Measurements from ENCODE around the gene CUEDC1. TPM values are rescaled to one million over a fixed set of nuclear protein-coding genes. Genes with fewer than 3 reads are reported as not detected.

The CUEDC1 gene
- total and polyA plus RNA-seq, 2 donors (not counting 1 experiment from before 2014, with no cell fraction given): 0.57 TPM; not detected in 1

DNA sequence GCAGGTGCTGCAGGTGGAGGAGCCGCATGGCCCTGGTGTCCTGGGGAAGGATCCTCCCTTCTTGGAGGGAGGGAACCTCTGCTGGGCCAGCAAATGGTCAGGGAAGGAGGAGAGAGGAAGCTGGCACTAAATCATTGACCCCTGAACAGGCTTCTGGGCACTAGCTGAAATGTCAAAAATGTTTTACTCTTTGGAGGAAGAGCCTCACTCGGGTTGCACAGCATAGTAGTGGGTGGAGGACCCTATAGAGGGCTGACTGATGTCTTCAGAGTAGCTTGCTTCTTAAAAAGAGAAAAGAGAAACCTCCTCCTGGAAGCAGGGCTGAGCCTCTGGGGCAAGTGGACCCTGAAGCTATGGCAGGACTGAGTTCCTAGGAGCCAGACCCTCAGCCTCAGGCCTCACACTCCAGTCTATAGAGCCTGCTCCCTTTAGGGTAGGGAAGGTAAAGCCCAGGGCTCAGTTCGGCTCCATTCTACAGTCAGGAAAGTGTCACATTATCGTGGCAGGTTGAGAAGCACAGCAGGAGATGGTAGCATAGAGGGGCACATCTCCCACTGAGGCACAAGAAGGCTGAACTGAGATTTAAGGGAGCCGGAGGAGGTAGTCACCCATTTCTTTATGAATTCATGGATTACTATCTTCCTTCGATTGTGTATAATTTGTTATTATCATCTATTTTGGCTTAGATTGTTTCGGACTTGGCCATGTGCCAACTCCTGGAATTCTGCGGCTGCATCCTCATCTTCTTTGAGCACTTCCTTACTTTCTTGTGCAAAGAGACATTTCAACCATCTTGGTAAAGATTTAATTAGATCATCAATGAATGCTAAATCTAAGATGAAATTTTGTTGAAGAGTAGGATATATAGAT is 7.3 kb upstream of the CUEDC1 start:
- Histone ChIP-seq H3K36me3 (replicated peaks in 1 of 2; ENCODE audit: control extremely low read depth in 1 of 2, control insufficient read depth in 1 of 2, extremely low read depth in 1 of 2, insufficient read depth in 2 of 2, low read length in 1 of 2) (no peaks in the 10 kb centered on the region), H3K79me2 (ENCODE audit: control insufficient read depth, insufficient read depth, low read length) (no peaks in the 10 kb centered on the region), H4K20me1 (ENCODE audit: control insufficient read depth, insufficient read depth, low read length, poor library complexity, severe bottlenecking) (no peaks in the 10 kb centered on the region), H3K4me2 (replicated peaks; ENCODE audit: low read depth, low read length, poor library complexity, severe bottlenecking) (no peak overlapping the region), H3K4me3 (ENCODE audit: control extremely low read depth in 1 of 5, extremely low read depth in 1 of 5, insufficient read depth in 1 of 5, low read depth in 2 of 5, low read length in 4 of 5) (no peak overlapping the region), H3K4me1 (ENCODE audit: control insufficient read depth in 2 of 2, insufficient read depth in 2 of 2, low read length in 2 of 2) (no peaks in the 10 kb centered on the region), H2AFZ (ENCODE audit: insufficient read depth, low read depth, low read length, poor library complexity, severe bottlenecking) (no peak overlapping the region), H3K9me3 (ENCODE audit: control extremely low read depth in 1 of 3, control insufficient read depth in 2 of 3, insufficient read depth in 1 of 3, low read length in 2 of 3) (no peaks in the 10 kb centered on the region), H3K9ac (ENCODE audit: low read length) (no peak overlapping the region), H3K27ac (ENCODE audit: low read length in 2 of 2) (no peak overlapping the region), H3K27me3 (replicated peaks in 1 of 4; ENCODE audit: control extremely low read depth in 1 of 4, control insufficient read depth in 3 of 4, insufficient read depth in 4 of 4, low read length in 3 of 4) (peaks cover 0 to 59% (median 20%) of the 10 kb centered on the region in 4 experiments)
- WGBS (ENCODE audit: insufficient coverage): 93% methylated on average over 2 of the region's 8 CpGs
- DNase-seq (no peak), ATAC-seq (ENCODE audit: low read depth) (no peak)
- POLR2A ChIA-PET: no interaction called here
- Mint-ChIP-seq H3K4me1 (peaks cover under 1% of the 10 kb centered on the region), H3K27me3 (peaks cover 58% of the 10 kb centered on the region), H3K27ac (no peak overlapping the region), H3K9me3 (ENCODE audit: insufficient read depth) (no peaks in the 10 kb centered on the region), H3K4me3 (no peak overlapping the region)
- TF ChIP-seq EZH2 (IDR thresholded peaks at IDR 0.05; ENCODE audit: borderline replicate concordance, insufficient read depth, low read depth, low read length, poor library complexity, severe bottlenecking): no peak
- TF ChIP-seq, protein P1, sequence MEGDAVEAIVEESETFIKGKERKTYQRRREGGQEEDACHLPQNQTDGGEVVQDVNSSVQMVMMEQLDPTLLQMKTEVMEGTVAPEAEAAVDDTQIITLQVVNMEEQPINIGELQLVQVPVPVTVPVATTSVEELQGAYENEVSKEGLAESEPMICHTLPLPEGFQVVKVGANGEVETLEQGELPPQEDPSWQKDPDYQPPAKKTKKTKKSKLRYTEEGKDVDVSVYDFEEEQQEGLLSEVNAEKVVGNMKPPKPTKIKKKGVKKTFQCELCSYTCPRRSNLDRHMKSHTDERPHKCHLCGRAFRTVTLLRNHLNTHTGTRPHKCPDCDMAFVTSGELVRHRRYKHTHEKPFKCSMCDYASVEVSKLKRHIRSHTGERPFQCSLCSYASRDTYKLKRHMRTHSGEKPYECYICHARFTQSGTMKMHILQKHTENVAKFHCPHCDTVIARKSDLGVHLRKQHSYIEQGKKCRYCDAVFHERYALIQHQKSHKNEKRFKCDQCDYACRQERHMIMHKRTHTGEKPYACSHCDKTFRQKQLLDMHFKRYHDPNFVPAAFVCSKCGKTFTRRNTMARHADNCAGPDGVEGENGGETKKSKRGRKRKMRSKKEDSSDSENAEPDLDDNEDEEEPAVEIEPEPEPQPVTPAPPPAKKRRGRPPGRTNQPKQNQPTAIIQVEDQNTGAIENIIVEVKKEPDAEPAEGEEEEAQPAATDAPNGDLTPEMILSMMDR (IDR thresholded peaks at IDR 0.05): no peak
- CTCF ChIA-PET: interaction anchor here (1.3 kb wide), 1 partner anchor 37 kb away, joined by 5 read pairs; no protein-coding TSS in a partner anchor
- intact Hi-C loops (cut with micrococcal nuclease): no loop called here

DNA sequence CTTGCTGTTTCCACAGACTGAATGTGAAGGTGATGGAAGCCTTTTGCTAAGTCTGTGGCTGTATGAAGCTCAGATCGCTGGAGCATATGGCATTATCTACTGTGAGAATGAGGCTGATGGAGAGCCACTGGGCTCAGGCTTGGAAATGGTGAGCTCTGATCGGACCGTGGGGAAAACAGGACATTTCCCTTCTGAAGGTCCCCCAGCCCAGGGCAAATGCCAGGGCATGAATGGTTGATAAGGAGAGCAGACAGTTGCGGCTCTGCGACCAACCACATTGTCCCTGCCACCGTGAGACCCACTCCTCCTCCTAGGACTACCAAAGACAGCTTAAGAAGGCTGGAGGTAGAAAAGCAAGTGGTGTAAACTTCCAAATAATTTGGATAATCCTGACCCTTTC is 4.7 kb upstream of the CUEDC1 start:
- peaks cover 63% of the 10 kb centered on the region for H3K27me3 Mint-ChIP-seq
- no peak for DNase-seq
- peaks cover 19% of the 10 kb centered on the region for H3K4me1 Mint-ChIP-seq
- no peak overlapping the region for H3K4me2 ChIP-seq (replicated peaks; ENCODE audit: low read depth, low read length, poor library complexity, severe bottlenecking)
- ATAC-seq (ENCODE audit: low read depth): no peak
- no peak overlapping the region for H3K4me3 ChIP-seq (ENCODE audit: control extremely low read depth in 1 of 5, extremely low read depth in 1 of 5, insufficient read depth in 1 of 5, low read depth in 2 of 5, low read length in 4 of 5)
- no peak overlapping the region for H3K27ac Mint-ChIP-seq
- intact Hi-C loops (cut with micrococcal nuclease): no loop called here
- no peak overlapping the region for H3K9ac ChIP-seq (ENCODE audit: low read length)
- peaks cover 16 to 17% of the 10 kb centered on the region in 2 donors for H3K4me1 ChIP-seq (ENCODE audit: control insufficient read depth in 2 of 2, insufficient read depth in 2 of 2, low read length in 2 of 2)
- TF ChIP-seq, protein P1 (IDR thresholded peaks at IDR 0.05): no peak
- no peak for TF ChIP-seq EZH2 (IDR thresholded peaks at IDR 0.05; ENCODE audit: borderline replicate concordance, insufficient read depth, low read depth, low read length, poor library complexity, severe bottlenecking)
- peaks cover 0 to 65% (median 28%) of the 10 kb centered on the region in 4 experiments for H3K27me3 ChIP-seq (replicated peaks in 1 of 4; ENCODE audit: control extremely low read depth in 1 of 4, control insufficient read depth in 3 of 4, insufficient read depth in 4 of 4, low read length in 3 of 4)
- no peak overlapping the region for H3K4me3 Mint-ChIP-seq
- 92% methylated on average over 3 of the region's 6 CpGs for WGBS (ENCODE audit: insufficient coverage)
- H2AFZ ChIP-seq (ENCODE audit: insufficient read depth, low read depth, low read length, poor library complexity, severe bottlenecking): no peak overlapping the region
- no peaks in the 10 kb centered on the region for H3K36me3 ChIP-seq (replicated peaks in 1 of 2; ENCODE audit: control extremely low read depth in 1 of 2, control insufficient read depth in 1 of 2, extremely low read depth in 1 of 2, insufficient read depth in 2 of 2, low read length in 1 of 2)
- H4K20me1 ChIP-seq (ENCODE audit: control insufficient read depth, insufficient read depth, low read length, poor library complexity, severe bottlenecking): peaks cover 17% of the 10 kb centered on the region
- no peak overlapping the region for H3K27ac ChIP-seq (ENCODE audit: low read length in 2 of 2)
- CTCF ChIA-PET: interaction anchor here (0.6 to 1.2 kb wide), 3 partner anchors 13 to 36 kb away, joined by 3 to 4 read pairs (median 3); no protein-coding TSS in a partner anchor
- POLR2A ChIA-PET: no interaction called here
- no peaks in the 10 kb centered on the region for H3K9me3 Mint-ChIP-seq (ENCODE audit: insufficient read depth)
- H3K79me2 ChIP-seq (ENCODE audit: control insufficient read depth, insufficient read depth, low read length): no peaks in the 10 kb centered on the region
- peaks cover 0 to 4% (median 0%) of the 10 kb centered on the region in 3 donors for H3K9me3 ChIP-seq (ENCODE audit: control extremely low read depth in 1 of 3, control insufficient read depth in 2 of 3, insufficient read depth in 1 of 3, low read length in 2 of 3)

All from B cell (primary cell).